Ectodermal cell (in vitro differentiated cells): ENCODE results near the gene ST6GALNAC5.

ENCODE experiments used
- H3K27ac ChIP-seq: 2 replicates; pipeline ENCODE4 v1.7.0; 2013; ENCODE audit warnings: mild to moderate bottlenecking, low read depth, low read length; ENCODE audit not compliant: insufficient read depth, poor library complexity, severe bottlenecking
- H3K27me3 ChIP-seq: 2 replicates; pipeline ENCODE4 v1.7.0; 2013; ENCODE audit warnings: mild to moderate bottlenecking, low read length; ENCODE audit not compliant: insufficient read depth, control insufficient read depth, poor library complexity, severe bottlenecking
- H3K36me3 ChIP-seq: one replicate; pipeline ENCODE4 v1.7.0; 2013; ENCODE audit warnings: low read length; ENCODE audit not compliant: control insufficient read depth, insufficient read depth
- H3K4me1 ChIP-seq: one replicate; pipeline ENCODE4 v1.7.0; 2013; ENCODE audit warnings: low read length; ENCODE audit not compliant: control insufficient read depth, insufficient read depth
- H3K4me3 ChIP-seq: 2 replicates; pipeline ENCODE4 v1.7.0; 2013; ENCODE audit warnings: low read depth, low read length, control low read depth; ENCODE audit not compliant: insufficient read depth
- H3K9me3 ChIP-seq: 2 replicates; pipeline ENCODE4 v1.7.0; 2013; ENCODE audit warnings: mild to moderate bottlenecking, low read length, moderate library complexity; ENCODE audit not compliant: control insufficient read depth
- WGBS, 2 experiments: methylation state at CpG; one replicate each; pipeline ENCODE4 v1.1.7; 2013; ENCODE audit warnings: missing lambda C conversion rate in 2 of 2; 5-methylcytosine and 5-hydroxymethylcytosine counted together

The ST6GALNAC5 gene

GRCh38 chr1:77060000-77060399 lies 192.7 kb downstream of the ST6GALNAC5 start:
- Histone ChIP-seq H3K4me3 (no peak overlapping the region), H3K4me1 (peaks cover 3% of the 10 kb centered on the region), H3K27me3 (no peaks in the 10 kb centered on the region), H3K36me3 (peaks cover under 1% of the 10 kb centered on the region), H3K27ac (no peak overlapping the region), H3K9me3 (no peaks in the 10 kb centered on the region)
- 62 to 67% methylated on average over 4 to 5 of the region's 5 CpGs for WGBS, 2 experiments

GRCh38 chr1:77061162-77061561 lies 193.9 kb downstream of the ST6GALNAC5 start:
- H3K9me3 ChIP-seq, result no peaks in the 10 kb centered on the region
- 92 to 93% methylated on average over 3 of the region's 3 CpGs for WGBS, 2 experiments
- peaks cover 3% of the 10 kb centered on the region for H3K4me1 ChIP-seq
- H3K36me3 ChIP-seq, result no peaks in the 10 kb centered on the region
- H3K27ac ChIP-seq, result no peak overlapping the region
- H3K4me3 ChIP-seq, result no peak overlapping the region
- no peaks in the 10 kb centered on the region for H3K27me3 ChIP-seq

GRCh38 chr1:77063118-77063517 lies 195.8 kb downstream of the ST6GALNAC5 start:
- WGBS, 2 experiments, result 91 to 93% methylated on average over 4 of the region's 4 CpGs
- H3K27me3 ChIP-seq, result no peaks in the 10 kb centered on the region
- H3K36me3 ChIP-seq, result no peaks in the 10 kb centered on the region
- no peaks in the 10 kb centered on the region for H3K9me3 ChIP-seq
- no peak overlapping the region for H3K4me3 ChIP-seq
- H3K27ac ChIP-seq, result no peak overlapping the region
- peaks cover 3% of the 10 kb centered on the region for H3K4me1 ChIP-seq

- Histone ChIP-seq H3K36me3 (no peaks in the 10 kb centered on the region), H3K27ac (no peak overlapping the region), H3K9me3 (no peaks in the 10 kb centered on the region), H3K27me3 (no peaks in the 10 kb centered on the region), H3K4me1 (peaks cover 3% of the 10 kb centered on the region), H3K4me3 (no peak overlapping the region)
- WGBS, 2 experiments, result 56 to 65% methylated on average over 2 of the region's 2 CpGs
Observed at GRCh38 chr1:77064246-77064645, 197.0 kb downstream of the ST6GALNAC5 start.

GRCh38 chr1:77065693-77066342 lies 198.5 kb downstream of the ST6GALNAC5 start:
- H3K9me3 ChIP-seq, result no peaks in the 10 kb centered on the region
- no peaks in the 10 kb centered on the region for H3K27me3 ChIP-seq
- no peaks in the 10 kb centered on the region for H3K36me3 ChIP-seq
- H3K4me1 ChIP-seq, result peaks cover 3% of the 10 kb centered on the region
- 82 to 86% methylated on average over 4 to 7 of the region's 7 CpGs for WGBS, 2 experiments
- no peak overlapping the region for H3K27ac ChIP-seq
- no peak overlapping the region for H3K4me3 ChIP-seq

GRCh38 chr1:77068013-77068412 lies 200.7 kb downstream of the ST6GALNAC5 start:
- Histone ChIP-seq H3K27ac (no peak overlapping the region), H3K4me1 (peaks cover 3% of the 10 kb centered on the region), H3K9me3 (no peaks in the 10 kb centered on the region), H3K27me3 (no peaks in the 10 kb centered on the region), H3K36me3 (no peaks in the 10 kb centered on the region), H3K4me3 (no peak overlapping the region)
- WGBS, 2 experiments, result 88 to 89% methylated on average over 2 of the region's 2 CpGs

- no peaks in the 10 kb centered on the region for H3K27me3 ChIP-seq
- H3K36me3 ChIP-seq, result no peaks in the 10 kb centered on the region
- no peaks in the 10 kb centered on the region for H3K9me3 ChIP-seq
- WGBS, 2 experiments, result 89 to 98% methylated on average over 2 of the region's 2 CpGs
- no peaks in the 10 kb centered on the region for H3K4me1 ChIP-seq
- no peak overlapping the region for H3K27ac ChIP-seq
- H3K4me3 ChIP-seq, result no peak overlapping the region
Observed at GRCh38 chr1:77076759-77077158, 209.5 kb downstream of the ST6GALNAC5 start.

- H3K9me3 ChIP-seq, result no peaks in the 10 kb centered on the region
- peaks cover 17% of the 10 kb centered on the region for H3K4me1 ChIP-seq
- 65% methylated on average over 4 of the region's 4 CpGs for WGBS, 2 experiments
- no peaks in the 10 kb centered on the region for H3K27me3 ChIP-seq
- H3K4me3 ChIP-seq, result no peak overlapping the region
- H3K36me3 ChIP-seq, result no peaks in the 10 kb centered on the region
- no peak overlapping the region for H3K27ac ChIP-seq
Observed at GRCh38 chr1:77081834-77082233, 214.6 kb downstream of the ST6GALNAC5 start.

- Histone ChIP-seq H3K36me3 (no peaks in the 10 kb centered on the region), H3K27ac (no peak overlapping the region), H3K4me1 (peaks cover 17% of the 10 kb centered on the region), H3K9me3 (no peaks in the 10 kb centered on the region), H3K4me3 (no peak overlapping the region), H3K27me3 (no peaks in the 10 kb centered on the region)
- WGBS, 2 experiments, result 83 to 84% methylated on average over 2 of the region's 2 CpGs
Observed at GRCh38 chr1:77084457-77084856, 217.2 kb downstream of the ST6GALNAC5 start.

- 90% methylated on average over 1 of the region's 1 CpG for WGBS, 2 experiments
- Histone ChIP-seq H3K4me1 (peaks cover 21% of the 10 kb centered on the region), H3K9me3 (no peaks in the 10 kb centered on the region)
Observed at GRCh38 chr1:77085109-77085508, 217.8 kb downstream of the ST6GALNAC5 start.

GRCh38 chr1:77089756-77090155 lies 222.5 kb downstream of the ST6GALNAC5 start:
- H3K27me3 ChIP-seq, result no peaks in the 10 kb centered on the region
- peaks cover 23% of the 10 kb centered on the region for H3K4me1 ChIP-seq
- WGBS, 2 experiments, result 68 to 69% methylated on average over 2 of the region's 2 CpGs
- no peak overlapping the region for H3K4me3 ChIP-seq
- no peaks in the 10 kb centered on the region for H3K9me3 ChIP-seq
- H3K36me3 ChIP-seq, result no peaks in the 10 kb centered on the region
- H3K27ac ChIP-seq, result peak overlapping the region; percentile 27

More at GRCh38 chr1:77085109-77085508, 217.8 kb downstream of the ST6GALNAC5 start:
- Histone ChIP-seq H3K27ac (no peak overlapping the region), H3K36me3 (no peaks in the 10 kb centered on the region), H3K4me3 (no peak overlapping the region), H3K27me3 (no peaks in the 10 kb centered on the region)
